ENCODE results near the gene SLC6A12. TPM values are rescaled to one million over a fixed set of nuclear protein-coding genes. Genes with fewer than 3 reads are reported as not detected.

SLC6A12 gene
- total RNA-seq, 1 experiment from 2014 or later: 0.79 TPM

DNA sequence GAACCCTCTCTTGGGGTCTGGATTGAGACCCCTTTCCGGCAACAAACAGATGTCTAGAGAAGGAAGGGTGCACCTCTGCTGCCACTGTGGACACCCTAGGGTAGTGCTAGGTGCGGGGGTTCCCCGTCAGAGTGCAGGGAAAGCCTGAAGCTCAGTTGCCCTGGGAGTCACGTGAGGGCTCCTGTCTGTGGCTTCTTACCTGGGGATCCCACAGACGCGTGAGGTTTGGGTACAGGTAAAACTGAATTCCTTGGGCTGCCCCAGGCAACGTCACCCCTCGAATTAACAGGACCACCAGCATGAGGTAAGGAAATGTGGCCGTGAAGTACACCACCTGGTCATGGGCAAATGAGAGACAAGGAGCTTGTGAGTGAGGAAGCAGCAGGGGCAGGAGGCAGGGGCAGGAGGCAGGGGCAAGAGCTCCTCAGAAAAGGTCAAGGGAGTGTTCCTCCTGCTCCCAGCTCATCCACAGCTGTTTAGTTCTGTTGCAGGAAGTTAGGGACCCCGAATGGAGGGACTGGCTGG, 21.0 kb upstream of the SLC6A12 start:
- POLR2A ChIA-PET: no interaction called here
- Mint-ChIP-seq H3K4me1 (peaks cover 10% of the 10 kb centered on the region), H3K27ac (no peak overlapping the region), H3K27me3 (ENCODE audit: low read depth) (peaks cover 13% of the 10 kb centered on the region), H3K4me3 (no peak overlapping the region), H3K9me3 (peaks cover 43% of the 10 kb centered on the region), H3K36me3 (peaks cover 27% of the 10 kb centered on the region)
- TF ChIP-seq NR2C2 (CRISPR knock-in tag; IDR thresholded peaks at IDR 0.05): no peak
- no peak for TF ChIP-seq FOXK1 (CRISPR knock-in tag; IDR thresholded peaks at IDR 0.05)
- TF ChIP-seq, protein P1, sequence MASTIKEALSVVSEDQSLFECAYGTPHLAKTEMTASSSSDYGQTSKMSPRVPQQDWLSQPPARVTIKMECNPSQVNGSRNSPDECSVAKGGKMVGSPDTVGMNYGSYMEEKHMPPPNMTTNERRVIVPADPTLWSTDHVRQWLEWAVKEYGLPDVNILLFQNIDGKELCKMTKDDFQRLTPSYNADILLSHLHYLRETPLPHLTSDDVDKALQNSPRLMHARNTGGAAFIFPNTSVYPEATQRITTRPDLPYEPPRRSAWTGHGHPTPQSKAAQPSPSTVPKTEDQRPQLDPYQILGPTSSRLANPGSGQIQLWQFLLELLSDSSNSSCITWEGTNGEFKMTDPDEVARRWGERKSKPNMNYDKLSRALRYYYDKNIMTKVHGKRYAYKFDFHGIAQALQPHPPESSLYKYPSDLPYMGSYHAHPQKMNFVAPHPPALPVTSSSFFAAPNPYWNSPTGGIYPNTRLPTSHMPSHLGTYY (CRISPR knock-in tag; IDR thresholded peaks at IDR 0.05): no peak
- no peak for TF ChIP-seq CREM (CRISPR knock-in tag; IDR thresholded peaks at IDR 0.05)
- TF ChIP-seq, protein P2, sequence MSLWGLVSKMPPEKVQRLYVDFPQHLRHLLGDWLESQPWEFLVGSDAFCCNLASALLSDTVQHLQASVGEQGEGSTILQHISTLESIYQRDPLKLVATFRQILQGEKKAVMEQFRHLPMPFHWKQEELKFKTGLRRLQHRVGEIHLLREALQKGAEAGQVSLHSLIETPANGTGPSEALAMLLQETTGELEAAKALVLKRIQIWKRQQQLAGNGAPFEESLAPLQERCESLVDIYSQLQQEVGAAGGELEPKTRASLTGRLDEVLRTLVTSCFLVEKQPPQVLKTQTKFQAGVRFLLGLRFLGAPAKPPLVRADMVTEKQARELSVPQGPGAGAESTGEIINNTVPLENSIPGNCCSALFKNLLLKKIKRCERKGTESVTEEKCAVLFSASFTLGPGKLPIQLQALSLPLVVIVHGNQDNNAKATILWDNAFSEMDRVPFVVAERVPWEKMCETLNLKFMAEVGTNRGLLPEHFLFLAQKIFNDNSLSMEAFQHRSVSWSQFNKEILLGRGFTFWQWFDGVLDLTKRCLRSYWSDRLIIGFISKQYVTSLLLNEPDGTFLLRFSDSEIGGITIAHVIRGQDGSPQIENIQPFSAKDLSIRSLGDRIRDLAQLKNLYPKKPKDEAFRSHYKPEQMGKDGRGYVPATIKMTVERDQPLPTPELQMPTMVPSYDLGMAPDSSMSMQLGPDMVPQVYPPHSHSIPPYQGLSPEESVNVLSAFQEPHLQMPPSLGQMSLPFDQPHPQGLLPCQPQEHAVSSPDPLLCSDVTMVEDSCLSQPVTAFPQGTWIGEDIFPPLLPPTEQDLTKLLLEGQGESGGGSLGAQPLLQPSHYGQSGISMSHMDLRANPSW (CRISPR knock-in tag; conservative IDR thresholded peaks at IDR 0.05; ENCODE audit: low read depth): no peak
- no peak for TF ChIP-seq KAT7 (CRISPR knock-in tag; IDR thresholded peaks at IDR 0.05; ENCODE audit: borderline replicate concordance)
- TF ChIP-seq, protein P3, sequence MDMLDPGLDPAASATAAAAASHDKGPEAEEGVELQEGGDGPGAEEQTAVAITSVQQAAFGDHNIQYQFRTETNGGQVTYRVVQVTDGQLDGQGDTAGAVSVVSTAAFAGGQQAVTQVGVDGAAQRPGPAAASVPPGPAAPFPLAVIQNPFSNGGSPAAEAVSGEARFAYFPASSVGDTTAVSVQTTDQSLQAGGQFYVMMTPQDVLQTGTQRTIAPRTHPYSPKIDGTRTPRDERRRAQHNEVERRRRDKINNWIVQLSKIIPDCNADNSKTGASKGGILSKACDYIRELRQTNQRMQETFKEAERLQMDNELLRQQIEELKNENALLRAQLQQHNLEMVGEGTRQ (CRISPR knock-in tag; IDR thresholded peaks at IDR 0.05): no peak
- TF ChIP-seq ZNF121 (CRISPR knock-in tag; IDR thresholded peaks at IDR 0.05): no peak
- TF ChIP-seq GTF2I (CRISPR knock-in tag; conservative IDR thresholded peaks at IDR 0.05): no peak
- TF ChIP-seq, protein P4, sequence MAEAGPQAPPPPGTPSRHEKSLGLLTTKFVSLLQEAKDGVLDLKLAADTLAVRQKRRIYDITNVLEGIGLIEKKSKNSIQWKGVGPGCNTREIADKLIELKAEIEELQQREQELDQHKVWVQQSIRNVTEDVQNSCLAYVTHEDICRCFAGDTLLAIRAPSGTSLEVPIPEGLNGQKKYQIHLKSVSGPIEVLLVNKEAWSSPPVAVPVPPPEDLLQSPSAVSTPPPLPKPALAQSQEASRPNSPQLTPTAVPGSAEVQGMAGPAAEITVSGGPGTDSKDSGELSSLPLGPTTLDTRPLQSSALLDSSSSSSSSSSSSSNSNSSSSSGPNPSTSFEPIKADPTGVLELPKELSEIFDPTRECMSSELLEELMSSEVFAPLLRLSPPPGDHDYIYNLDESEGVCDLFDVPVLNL (CRISPR knock-in tag; IDR thresholded peaks at IDR 0.05; ENCODE audit: borderline replicate concordance, low read depth): no peak
- TF ChIP-seq, protein P5, sequence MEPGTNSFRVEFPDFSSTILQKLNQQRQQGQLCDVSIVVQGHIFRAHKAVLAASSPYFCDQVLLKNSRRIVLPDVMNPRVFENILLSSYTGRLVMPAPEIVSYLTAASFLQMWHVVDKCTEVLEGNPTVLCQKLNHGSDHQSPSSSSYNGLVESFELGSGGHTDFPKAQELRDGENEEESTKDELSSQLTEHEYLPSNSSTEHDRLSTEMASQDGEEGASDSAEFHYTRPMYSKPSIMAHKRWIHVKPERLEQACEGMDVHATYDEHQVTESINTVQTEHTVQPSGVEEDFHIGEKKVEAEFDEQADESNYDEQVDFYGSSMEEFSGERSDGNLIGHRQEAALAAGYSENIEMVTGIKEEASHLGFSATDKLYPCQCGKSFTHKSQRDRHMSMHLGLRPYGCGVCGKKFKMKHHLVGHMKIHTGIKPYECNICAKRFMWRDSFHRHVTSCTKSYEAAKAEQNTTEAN (CRISPR knock-in tag; IDR thresholded peaks at IDR 0.05): no peak
- TF ChIP-seq ZNF263 (CRISPR knock-in tag; IDR thresholded peaks at IDR 0.05; ENCODE audit: low read depth): no peak
- no peak for TF ChIP-seq GRHL2 (CRISPR knock-in tag; IDR thresholded peaks at IDR 0.05; ENCODE audit: insufficient replicate concordance, severe bottlenecking)
- TF ChIP-seq, protein P6, sequence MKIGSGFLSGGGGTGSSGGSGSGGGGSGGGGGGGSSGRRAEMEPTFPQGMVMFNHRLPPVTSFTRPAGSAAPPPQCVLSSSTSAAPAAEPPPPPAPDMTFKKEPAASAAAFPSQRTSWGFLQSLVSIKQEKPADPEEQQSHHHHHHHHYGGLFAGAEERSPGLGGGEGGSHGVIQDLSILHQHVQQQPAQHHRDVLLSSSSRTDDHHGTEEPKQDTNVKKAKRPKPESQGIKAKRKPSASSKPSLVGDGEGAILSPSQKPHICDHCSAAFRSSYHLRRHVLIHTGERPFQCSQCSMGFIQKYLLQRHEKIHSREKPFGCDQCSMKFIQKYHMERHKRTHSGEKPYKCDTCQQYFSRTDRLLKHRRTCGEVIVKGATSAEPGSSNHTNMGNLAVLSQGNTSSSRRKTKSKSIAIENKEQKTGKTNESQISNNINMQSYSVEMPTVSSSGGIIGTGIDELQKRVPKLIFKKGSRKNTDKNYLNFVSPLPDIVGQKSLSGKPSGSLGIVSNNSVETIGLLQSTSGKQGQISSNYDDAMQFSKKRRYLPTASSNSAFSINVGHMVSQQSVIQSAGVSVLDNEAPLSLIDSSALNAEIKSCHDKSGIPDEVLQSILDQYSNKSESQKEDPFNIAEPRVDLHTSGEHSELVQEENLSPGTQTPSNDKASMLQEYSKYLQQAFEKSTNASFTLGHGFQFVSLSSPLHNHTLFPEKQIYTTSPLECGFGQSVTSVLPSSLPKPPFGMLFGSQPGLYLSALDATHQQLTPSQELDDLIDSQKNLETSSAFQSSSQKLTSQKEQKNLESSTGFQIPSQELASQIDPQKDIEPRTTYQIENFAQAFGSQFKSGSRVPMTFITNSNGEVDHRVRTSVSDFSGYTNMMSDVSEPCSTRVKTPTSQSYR (CRISPR knock-in tag; IDR thresholded peaks at IDR 0.05): no peak
- no peak for TF ChIP-seq ETV6 (CRISPR knock-in tag; IDR thresholded peaks at IDR 0.05)
- CTCF ChIA-PET: interaction anchor here (3.2 kb wide), 1 partner anchor 15 kb away, joined by 30 read pairs; no protein-coding TSS in a partner anchor
- DNase-seq (ENCODE audit: low spot score) (no peak), ATAC-seq (no peak)
